A549 (cell line): ENCODE results near the gene PLS3. TPM values are rescaled to one million over a fixed set of nuclear protein-coding genes. Genes with fewer than 3 reads are reported as not detected.

Experiments used
- ATAC-seq, 2 experiments: fragments of 200-7000 bp in 1 of 2; fragments of >200 bp in 1 of 2; cut with Nextera tagmentation in 1 of 2; cut with Tn5 transposase in 1 of 2; 3 replicates each; pipeline versions ENCODE4 v1.8.0 to v1.9.1; 2018 to 2020; ENCODE audit warnings: mild to moderate bottlenecking in 1 of 2, moderate library complexity in 1 of 2
- CTCF ChIA-PET: fragments of 300-600 bp; sonication (Branson Sonifier 250); formaldehyde crosslinking; extraction: SDS; loops from one replicate; lab custom pipeline; 2021; ENCODE audit warnings: antibody characterized with exemption, inconsistent platforms; lab: Yijun Ruan, JAX
- POLR2A ChIA-PET: fragments of 350-600 bp; formaldehyde crosslinking; extraction: SDS; loops from one replicate; lab custom pipeline; 2021; ENCODE audit warnings: antibody characterized with exemption, inconsistent platforms; lab: Yijun Ruan, JAX
- DNase-seq, 2 experiments: peaks; one replicate each; pipeline versions ENCODE4 v3.0.0 to v3.0.0-alpha.2; 2011 to 2016; ENCODE audit warnings: low read depth in 1 of 2, low spot score in 1 of 2
- FAIRE-seq: peaks from 2 replicates; lab custom pipeline; 2011; peaks lifted over from hg19 to GRCh38; lab: Jason Lieb, UNC
- H3K27ac ChIP-seq, 2 experiments: fragments of >200 bp; sonication (Bioruptor Twin); formaldehyde crosslinking; 3 replicates each; pipeline ENCODE4 v1.5.1; 2016 to 2017
- H3K4me1 ChIP-seq: fragments of >200 bp; sonication (Bioruptor Twin); formaldehyde crosslinking; 3 replicates; pipeline ENCODE4 v1.6.1; 2016
- H3K4me2 ChIP-seq: fragments of >200 bp; sonication (Bioruptor Twin); formaldehyde crosslinking; 3 replicates; pipeline ENCODE4 v1.6.1; 2016
- H3K4me3 ChIP-seq: fragments of >200 bp; sonication (Bioruptor Twin); formaldehyde crosslinking; 3 replicates; pipeline ENCODE4 v1.5.1; 2016
- H3K9me3 ChIP-seq: fragments of >200 bp; sonication (Bioruptor Twin); formaldehyde crosslinking; 3 replicates; pipeline ENCODE4 v1.6.1; 2016
- BCL3 ChIP-seq: fragments of >200 bp; sonication (Bioruptor Twin); formaldehyde crosslinking; IDR thresholded peaks from 3 replicates; pipeline ENCODE4 v1.6.1; 2016
- BHLHE40 ChIP-seq: IDR thresholded peaks from 2 replicates; pipeline ENCODE4 v1.6.1; 2012; ENCODE audit warnings: low read depth, low read length, inconsistent platforms
- CEBPB ChIP-seq, 2 experiments: fragments of >200 bp in 1 of 2; sonication (Bioruptor Twin) in 1 of 2; formaldehyde crosslinking in 1 of 2; IDR thresholded peaks; 2 replicates each; pipeline ENCODE4 v1.6.1; 2012 to 2016
- CHD4 ChIP-seq: fragments of 200-600 bp; sonication (generic); IDR thresholded peaks from 2 replicates; pipeline ENCODE4 v1.6.1; 2016; ENCODE audit warnings: antibody characterized with exemption, mild to moderate bottlenecking, borderline replicate concordance
- E2F6 ChIP-seq: IDR thresholded peaks from 2 replicates; pipeline ENCODE4 v1.6.1; 2012; ENCODE audit warnings: low read depth, borderline replicate concordance
- EP300 ChIP-seq, 2 experiments: fragments of >200 bp; sonication (Bioruptor Twin); formaldehyde crosslinking; IDR thresholded peaks; 2 replicates in 1 of 2; 3 replicates in 1 of 2; pipeline ENCODE4 v1.6.1; 2016 to 2017
- FOSB ChIP-seq: fragments of 250-450 bp; sonication (Bioruptor Pico); IDR thresholded peaks from 2 replicates; pipeline ENCODE4 v1.5.0; 2020; ENCODE audit warnings: mild to moderate bottlenecking, moderate library complexity
- FOSL2 ChIP-seq, 2 experiments: fragments of 450-650 bp in 1 of 2; fragments of >200 bp in 1 of 2; sonication (Bioruptor Twin) in 1 of 2; formaldehyde crosslinking; IDR thresholded peaks; 2 replicates each; pipeline versions ENCODE4 v1.5.0 to v1.6.1; 2016 to 2020; ENCODE audit warnings: mild to moderate bottlenecking in 1 of 2, moderate library complexity in 1 of 2
- GATA3 ChIP-seq: IDR thresholded peaks from 2 replicates; pipeline ENCODE4 v1.6.1; 2012; ENCODE audit warnings: borderline replicate concordance
- HDAC2 ChIP-seq: fragments of 200-600 bp; sonication (generic); IDR thresholded peaks from 2 replicates; pipeline ENCODE4 v1.6.1; 2016
- HEYL ChIP-seq: fragments of 250-450 bp; sonication (Bioruptor Pico); IDR thresholded peaks from 2 replicates; pipeline ENCODE4 v1.8.0; 2021; ENCODE audit warnings: mild to moderate bottlenecking, moderate library complexity
- HOXB13 ChIP-seq: fragments of 250-450 bp; sonication (Bioruptor Pico); IDR thresholded peaks from 2 replicates; pipeline ENCODE4 v1.5.0; 2020; ENCODE audit warnings: low read depth, mild to moderate bottlenecking, moderate library complexity
- HOXB5 ChIP-seq: fragments of 250-450 bp; sonication (Bioruptor Pico); IDR thresholded peaks from 2 replicates; pipeline ENCODE4 v1.5.0; 2020; ENCODE audit warnings: mild to moderate bottlenecking, moderate library complexity
- JUN ChIP-seq, 2 experiments: fragments of >200 bp; sonication (Bioruptor Twin); formaldehyde crosslinking; IDR thresholded peaks; 2 replicates in 1 of 2; 3 replicates in 1 of 2; pipeline ENCODE4 v1.6.1; 2016 to 2017
- JUNB ChIP-seq: fragments of >200 bp; sonication (Bioruptor Twin); formaldehyde crosslinking; IDR thresholded peaks from 2 replicates; pipeline ENCODE4 v1.6.1; 2016
- KDM5A ChIP-seq: fragments of 200-600 bp; sonication (generic); IDR thresholded peaks from 2 replicates; pipeline ENCODE4 v1.6.1; 2016; ENCODE audit warnings: antibody characterized with exemption, mild to moderate bottlenecking
- MAX ChIP-seq: IDR thresholded peaks from 2 replicates; pipeline ENCODE4 v1.6.1; 2012
- NPAS2 ChIP-seq: fragments of 250-450 bp; sonication (Bioruptor Pico); IDR thresholded peaks from 2 replicates; pipeline ENCODE4 v1.8.0; 2022; ENCODE audit warnings: mild to moderate bottlenecking, moderate library complexity, borderline replicate concordance
- PHF8 ChIP-seq: fragments of 200-600 bp; sonication (generic); IDR thresholded peaks from 2 replicates; pipeline ENCODE4 v1.6.1; 2016; ENCODE audit warnings: low read depth, mild to moderate bottlenecking, antibody characterized with exemption, moderate library complexity, borderline replicate concordance
- SREBF2 ChIP-seq: fragments of 450-650 bp; IDR thresholded peaks from 2 replicates; pipeline ENCODE4 v1.6.1; 2014; ENCODE audit warnings: mild to moderate bottlenecking, moderate library complexity
- TP53 ChIP-seq: fragments of 250-450 bp; sonication (Bioruptor Pico); IDR thresholded peaks from 2 replicates; pipeline ENCODE4 v1.5.0; 2021; ENCODE audit warnings: mild to moderate bottlenecking, moderate library complexity
- WGBS: methylation state at CpG from one replicate; pipeline ENCODE4 v1.1.6; 2017; ENCODE audit errors: missing lambda C conversion rate; 5-methylcytosine and 5-hydroxymethylcytosine counted together
- polyA plus RNA-seq, 4 experiments: library from polyadenylated mRNA; depleted of rRNA in 3 of 4; stranded (reverse); fragments of >200 nt; fragmentation: RNase III in 1 of 4; extraction: RNeasy Plus Mini Kit Qiagen cat#74134 plus additional on column Dnase treatment in 1 of 4; gene quantifications; 2 replicates in 3 of 4; 3 replicates in 1 of 4; pipeline ENCODE4 v1.2.3, GENCODE V29; 2011 to 2017

PLS3 gene
- polyA plus RNA-seq, 2 of the 4 experiments (the other 2 are of a cell fraction), result 303 to 437 TPM

GRCh38 chrX:115553171-115553570 lies 7.8 kb upstream of the PLS3 start:
- no peaks in the 10 kb centered on the region for H3K9me3 ChIP-seq
- ATAC-seq (no peak), FAIRE-seq (no peak), DNase-seq (no peak)
- no peak overlapping the region for H3K4me2 ChIP-seq
- ChIA-PET CTCF (no interaction called here), POLR2A (no interaction called here)
- TF ChIP-seq NPAS2, result no peak
- no peak for TF ChIP-seq FOSB (CRISPR knock-in tag)
- TF ChIP-seq JUNB, result no peak
- no peak for TF ChIP-seq HOXB5 (CRISPR knock-in tag)
- TF ChIP-seq SREBF2, result no peak
- no peak for TF ChIP-seq CEBPB (IDR thresholded peaks at IDR 0.05)
- no peak overlapping the region for H3K27ac ChIP-seq
- WGBS, result 78% methylated on average over 5 of the region's 5 CpGs
- H3K4me3 ChIP-seq, result no peak overlapping the region
- peaks cover 19% of the 10 kb centered on the region for H3K4me1 ChIP-seq

GRCh38 chrX:115559672-115560071 lies 1.3 kb upstream of the PLS3 start:
- peak overlapping the region; percentile 83 for H3K4me3 ChIP-seq
- POLR2A ChIA-PET, result interaction anchor here (0.6 to 4.2 kb wide), 2 partner anchors 120 to 215 kb away, joined by 4 to 32 read pairs; no protein-coding TSS in a partner anchor
- peak; percentile 40 to 82 for DNase-seq

GRCh38 chrX:115560211-115560977 lies 580 bp upstream of the PLS3 start:
- ChIA-PET CTCF (interaction anchor here (0.6 to 3.9 kb wide), 3 partner anchors 73 to 230 kb away, joined by 3 to 25 read pairs (median 7); no protein-coding TSS in a partner anchor), POLR2A (interaction anchor here (0.6 to 4.2 kb wide), 6 partner anchors 27 to 223 kb away, joined by 3 to 32 read pairs (median 4); no protein-coding TSS in a partner anchor)
- 3% methylated on average over 10 of the region's 10 CpGs for WGBS
- Histone ChIP-seq H3K4me1 (peaks cover 59% of the 10 kb centered on the region), H3K9me3 (no peaks in the 10 kb centered on the region), H3K4me2 (peak overlapping the region; percentile 87), H3K4me3 (peak overlapping the region; percentile 83), H3K27ac (peak overlapping the region; percentile 95 to 99)
- TF ChIP-seq MAX, result peak; percentile 81
- peak in 1 of 2 experiments; percentile 61; a peak in 2 of 5 replicates for TF ChIP-seq EP300 (IDR thresholded peaks at IDR 0.05)
- TF ChIP-seq BHLHE40, result no peak
- no peak for TF ChIP-seq HDAC2
- no peak for TF ChIP-seq TP53 (CRISPR knock-in tag)
- no peak for TF ChIP-seq HOXB13 (CRISPR knock-in tag)
- TF ChIP-seq BCL3, result no peak
- 0 out of 2 replicates have a peak, but pooled peaks have one; percentile 42 for TF ChIP-seq E2F6
- peak; percentile 49 for TF ChIP-seq JUNB
- TF ChIP-seq GATA3, result peak; percentile 75; the same call in 1 of the 2 replicates
- no peak for TF ChIP-seq NPAS2
- TF ChIP-seq FOSL2 (IDR thresholded peaks at IDR 0.05), result no peak
- peak; percentile 77 for TF ChIP-seq FOSL2 (CRISPR knock-in tag; IDR thresholded peaks at IDR 0.05)
- TF ChIP-seq CHD4, result peak; percentile 84; the same call in 1 of the 2 replicates
- no peak for TF ChIP-seq KDM5A
- no peak; a peak in 1 of 4 replicates for TF ChIP-seq CEBPB (IDR thresholded peaks at IDR 0.05)
- TF ChIP-seq JUN (IDR thresholded peaks at IDR 0.05), result peak in 1 of 2 experiments; percentile 67; a peak in 2 of 5 replicates
- no peak for TF ChIP-seq PHF8
- DNase-seq (peak; percentile 60 to 96), ATAC-seq (peak; percentile 72 to 77), FAIRE-seq (peak; percentile 98)

More at GRCh38 chrX:115559672-115560071, 1.3 kb upstream of the PLS3 start:
- peak in 1 of 2 experiments; percentile 4; a peak in 1 of 6 replicates for ATAC-seq
- H3K9me3 ChIP-seq, result no peaks in the 10 kb centered on the region
- H3K4me1 ChIP-seq, result peaks cover 51% of the 10 kb centered on the region
- peak overlapping the region; percentile 95 to 99 for H3K27ac ChIP-seq
- WGBS, result 0% methylated on average over 3 of the region's 3 CpGs
- no peak for FAIRE-seq
- CTCF ChIA-PET, result interaction anchor here (0.8 to 2.1 kb wide), 5 partner anchors 9 to 229 kb away, joined by 3 to 7 read pairs (median 3); no protein-coding TSS in a partner anchor
- TF ChIP-seq CEBPB (IDR thresholded peaks at IDR 0.05), result peak; percentile 49 to 50; a peak in 3 of 4 replicates
- TF ChIP-seq HEYL (CRISPR knock-in tag), result no peak
- peak overlapping the region; percentile 87 for H3K4me2 ChIP-seq
